CD4-positive, CD25-positive, alpha-beta regulatory T cell (primary cell): ENCODE measurements around the gene BRS3. TPM values are rescaled to one million over a fixed set of nuclear protein-coding genes. Genes with fewer than 3 reads are reported as not detected.

Experiments used
- ATAC-seq, 2 donors: fragments of 150-1000 bp; cut with Tn5 transposase; one replicate each; pipeline ENCODE4 v1.10.0; 2021; ENCODE audit warnings: low read depth in 2 of 2, moderate number of reproducible peaks in 2 of 2, moderate library complexity in 1 of 2
- DNase-seq, 3 donors: peaks; one replicate each; pipeline versions ENCODE4 v3.0.0 to v3.0.0-alpha.2; 2012 to 2022; ENCODE audit warnings: mixed read lengths in 1 of 3
- H3K27ac ChIP-seq: one replicate; pipeline ENCODE4 v1.7.0; 2013; ENCODE audit warnings: mild to moderate bottlenecking, low read length; ENCODE audit not compliant: insufficient read depth, poor library complexity, severe bottlenecking
- H3K27me3 ChIP-seq: one replicate; pipeline ENCODE4 v1.7.0; 2013; ENCODE audit warnings: low read length; ENCODE audit not compliant: control insufficient read depth, insufficient read depth
- H3K36me3 ChIP-seq: one replicate; pipeline ENCODE4 v1.7.0; 2013; ENCODE audit warnings: mild to moderate bottlenecking, low read length, moderate library complexity; ENCODE audit not compliant: control insufficient read depth, insufficient read depth
- H3K4me1 ChIP-seq: 2 replicates; pipeline ENCODE4 v1.7.0; 2013; ENCODE audit warnings: mild to moderate bottlenecking, low read length; ENCODE audit not compliant: insufficient read depth, control insufficient read depth, poor library complexity, severe bottlenecking
- H3K4me3 ChIP-seq: one replicate; pipeline ENCODE4 v1.7.0; 2013; ENCODE audit warnings: low read depth, mild to moderate bottlenecking, low read length, moderate library complexity
- H3K9me3 ChIP-seq, 2 experiments: 1 replicate in 1 of 2; 2 replicates in 1 of 2; pipeline ENCODE4 v1.7.0; 2013; ENCODE audit warnings: low read length in 2 of 2, mild to moderate bottlenecking in 1 of 2, moderate library complexity in 1 of 2; ENCODE audit not compliant: control insufficient read depth in 2 of 2
- H3K27ac Mint-ChIP-seq, 3 donors: one replicate each; pipeline ENCODE4 v1.8.0; 2020 to 2022; ENCODE audit warnings: mild to moderate bottlenecking in 3 of 3, mixed read lengths in 3 of 3, moderate library complexity in 2 of 3
- H3K27me3 Mint-ChIP-seq: one replicate; pipeline ENCODE4 v1.8.0; 2022; ENCODE audit warnings: mild to moderate bottlenecking, mixed read lengths
- H3K36me3 Mint-ChIP-seq: one replicate; pipeline ENCODE4 v1.8.0; 2020; ENCODE audit warnings: mixed read lengths
- H3K4me1 Mint-ChIP-seq, 4 donors: one replicate each; pipeline ENCODE4 v1.8.0; 2020 to 2022; ENCODE audit warnings: mixed read lengths in 4 of 4, mild to moderate bottlenecking in 1 of 4
- H3K4me3 Mint-ChIP-seq, 4 donors: one replicate each; pipeline ENCODE4 v1.8.0; 2020 to 2022; ENCODE audit warnings: mild to moderate bottlenecking in 4 of 4, mixed read lengths in 4 of 4, moderate library complexity in 3 of 4
- H3K9me3 Mint-ChIP-seq, 7 donors: one replicate each; pipeline ENCODE4 v1.8.0; 2020 to 2022; ENCODE audit warnings: mixed read lengths in 7 of 7, mild to moderate bottlenecking in 3 of 7, moderate library complexity in 2 of 7
- polyA plus RNA-seq, 4 donors: library from polyadenylated mRNA; unstranded; fragments of 300-500 nt; fragmentation: Illumina TruSeq; gene quantifications; one replicate each; pipeline ENCODE4 v1.2.3, GENCODE V29; 2021
- total RNA-seq: library from RNA; stranded (reverse); gene quantifications from one replicate; pipeline ENCODE4 v1.2.3, GENCODE V29; 2022

Gene BRS3
- total and polyA plus RNA-seq, 5 donors from 2014 or later, result not detected

GRCh38 chrX:136475236-136475635 lies 12.5 kb upstream of the BRS3 start:
- Mint-ChIP-seq H3K36me3 (no peaks in the 10 kb centered on the region), H3K9me3 (peaks cover 0 to 4% (median 0%) of the 10 kb centered on the region in 7 donors), H3K27ac (no peak overlapping the region), H3K4me3 (no peak overlapping the region), H3K27me3 (peaks cover 7% of the 10 kb centered on the region), H3K4me1 (peaks cover 0 to 4% (median 0%) of the 10 kb centered on the region in 4 donors)
- no peaks in the 10 kb centered on the region for H3K4me1 ChIP-seq
- no peaks in the 10 kb centered on the region for H3K9me3 ChIP-seq
- H3K4me3 ChIP-seq, result no peak overlapping the region
- no peak overlapping the region for H3K27ac ChIP-seq
- H3K36me3 ChIP-seq, result no peaks in the 10 kb centered on the region
- DNase-seq, result no peak
- ATAC-seq, result no peak
- H3K27me3 ChIP-seq, result no peaks in the 10 kb centered on the region

- no peaks in the 10 kb centered on the region for H3K9me3 ChIP-seq
- Mint-ChIP-seq H3K4me3 (no peak overlapping the region), H3K9me3 (peaks cover 0 to 4% (median 0%) of the 10 kb centered on the region in 7 donors), H3K4me1 (peaks cover 0 to 4% (median 0%) of the 10 kb centered on the region in 4 donors), H3K27me3 (peaks cover 11% of the 10 kb centered on the region), H3K27ac (no peak overlapping the region), H3K36me3 (no peaks in the 10 kb centered on the region)
- H3K4me1 ChIP-seq, result no peaks in the 10 kb centered on the region
- DNase-seq, result no peak
- H3K36me3 ChIP-seq, result no peaks in the 10 kb centered on the region
- no peak overlapping the region for H3K4me3 ChIP-seq
- no peak for ATAC-seq
- H3K27me3 ChIP-seq, result no peaks in the 10 kb centered on the region
- H3K27ac ChIP-seq, result no peak overlapping the region
These were observed 11.2 kb upstream of the BRS3 start for GRCh38 chrX:136476501-136476900.

GRCh38 chrX:136477026-136477425 lies 10.7 kb upstream of the BRS3 start:
- Histone ChIP-seq H3K4me1 (no peaks in the 10 kb centered on the region), H3K36me3 (no peaks in the 10 kb centered on the region), H3K27ac (no peak overlapping the region), H3K4me3 (no peak overlapping the region), H3K9me3 (no peaks in the 10 kb centered on the region), H3K27me3 (no peaks in the 10 kb centered on the region)
- Mint-ChIP-seq H3K4me1 (peaks cover 0 to 4% (median 0%) of the 10 kb centered on the region in 4 donors), H3K27ac (no peak overlapping the region), H3K4me3 (no peak overlapping the region), H3K36me3 (no peaks in the 10 kb centered on the region), H3K9me3 (peaks cover 0 to under 1% (median 0%) of the 10 kb centered on the region in 7 donors), H3K27me3 (peaks cover 11% of the 10 kb centered on the region)
- ATAC-seq (no peak), DNase-seq (no peak)

- ATAC-seq, result no peak
- H3K4me3 Mint-ChIP-seq, result no peak overlapping the region
- H3K27ac Mint-ChIP-seq, result no peak overlapping the region
- H3K9me3 Mint-ChIP-seq, result no peaks in the 10 kb centered on the region
- no peak overlapping the region for H3K4me3 ChIP-seq
- H3K9me3 ChIP-seq, result no peaks in the 10 kb centered on the region
- peaks cover 0 to 2% (median 0%) of the 10 kb centered on the region in 4 donors for H3K4me1 Mint-ChIP-seq
- H3K27me3 ChIP-seq, result peaks cover 3% of the 10 kb centered on the region
- H3K36me3 ChIP-seq, result no peaks in the 10 kb centered on the region
- no peaks in the 10 kb centered on the region for H3K4me1 ChIP-seq
- DNase-seq, result no peak
- no peak overlapping the region for H3K27ac ChIP-seq
- no peaks in the 10 kb centered on the region for H3K36me3 Mint-ChIP-seq
- H3K27me3 Mint-ChIP-seq, result peaks cover 22% of the 10 kb centered on the region
These were observed 7.4 kb upstream of the BRS3 start for GRCh38 chrX:136480383-136480782.

GRCh38 chrX:136488706-136489105 lies 959 bp downstream of the BRS3 start:
- Histone ChIP-seq H3K4me3 (no peak overlapping the region), H3K27ac (no peak overlapping the region), H3K4me1 (no peaks in the 10 kb centered on the region), H3K27me3 (peaks cover 12% of the 10 kb centered on the region), H3K9me3 (no peaks in the 10 kb centered on the region), H3K36me3 (no peaks in the 10 kb centered on the region)
- no peak for DNase-seq
- Mint-ChIP-seq H3K4me3 (no peak overlapping the region), H3K27me3 (peaks cover 48% of the 10 kb centered on the region), H3K9me3 (peaks cover 0 to 1% (median 0%) of the 10 kb centered on the region in 7 donors), H3K36me3 (no peaks in the 10 kb centered on the region), H3K27ac (no peak overlapping the region), H3K4me1 (no peaks in the 10 kb centered on the region)
- ATAC-seq, result no peak

- Histone ChIP-seq H3K27me3 (peaks cover 10% of the 10 kb centered on the region), H3K4me1 (no peaks in the 10 kb centered on the region), H3K27ac (no peak overlapping the region), H3K9me3 (no peaks in the 10 kb centered on the region), H3K4me3 (no peak overlapping the region), H3K36me3 (no peaks in the 10 kb centered on the region)
- DNase-seq (no peak), ATAC-seq (no peak)
- Mint-ChIP-seq H3K9me3 (peaks cover 0 to 1% (median 0%) of the 10 kb centered on the region in 7 donors), H3K27me3 (peaks cover 28% of the 10 kb centered on the region), H3K27ac (no peak overlapping the region), H3K4me3 (no peak overlapping the region), H3K36me3 (no peaks in the 10 kb centered on the region), H3K4me1 (peaks cover 0 to 8% (median 3%) of the 10 kb centered on the region in 4 donors)
These were observed 4.1 kb downstream of the BRS3 start for GRCh38 chrX:136491832-136492231.

GRCh38 chrX:136493011-136493410 lies 5.3 kb downstream of the BRS3 start:
- Mint-ChIP-seq H3K4me3 (no peak overlapping the region), H3K36me3 (no peaks in the 10 kb centered on the region), H3K27me3 (peaks cover 26% of the 10 kb centered on the region), H3K4me1 (peaks cover 0 to 8% (median 4%) of the 10 kb centered on the region in 4 donors), H3K27ac (no peak overlapping the region), H3K9me3 (peaks cover 0 to 1% (median 0%) of the 10 kb centered on the region in 7 donors)
- Histone ChIP-seq H3K36me3 (no peaks in the 10 kb centered on the region), H3K9me3 (no peaks in the 10 kb centered on the region), H3K4me1 (peaks cover under 1% of the 10 kb centered on the region), H3K27me3 (peaks cover 10% of the 10 kb centered on the region), H3K27ac (no peak overlapping the region), H3K4me3 (no peak overlapping the region)
- DNase-seq (no peak), ATAC-seq (no peak)

- H3K36me3 Mint-ChIP-seq, result no peaks in the 10 kb centered on the region
These were observed 7.3 kb downstream of the BRS3 start for GRCh38 chrX:136495043-136495442.

More at GRCh38 chrX:136495043-136495442, 7.3 kb downstream of the BRS3 start:
- H3K4me1 Mint-ChIP-seq, result peaks cover 9 to 22% (median 15%) of the 10 kb centered on the region in 4 donors
- Histone ChIP-seq H3K4me1 (peaks cover 13% of the 10 kb centered on the region), H3K36me3 (peaks cover 3% of the 10 kb centered on the region), H3K27me3 (no peaks in the 10 kb centered on the region), H3K4me3 (no peak overlapping the region), H3K9me3 (no peaks in the 10 kb centered on the region), H3K27ac (no peak overlapping the region)
- DNase-seq, result no peak
- H3K27ac Mint-ChIP-seq, result no peak overlapping the region
- peaks cover 9% of the 10 kb centered on the region for H3K27me3 Mint-ChIP-seq
- ATAC-seq, result no peak
- H3K9me3 Mint-ChIP-seq, result peaks cover 0 to 1% (median 0%) of the 10 kb centered on the region in 7 donors
- H3K4me3 Mint-ChIP-seq, result peak overlapping the region in 3 of 4 donors; percentile 1 to 48 (median 39)
